ENCODE results near the gene ZBTB43.

DNA sequence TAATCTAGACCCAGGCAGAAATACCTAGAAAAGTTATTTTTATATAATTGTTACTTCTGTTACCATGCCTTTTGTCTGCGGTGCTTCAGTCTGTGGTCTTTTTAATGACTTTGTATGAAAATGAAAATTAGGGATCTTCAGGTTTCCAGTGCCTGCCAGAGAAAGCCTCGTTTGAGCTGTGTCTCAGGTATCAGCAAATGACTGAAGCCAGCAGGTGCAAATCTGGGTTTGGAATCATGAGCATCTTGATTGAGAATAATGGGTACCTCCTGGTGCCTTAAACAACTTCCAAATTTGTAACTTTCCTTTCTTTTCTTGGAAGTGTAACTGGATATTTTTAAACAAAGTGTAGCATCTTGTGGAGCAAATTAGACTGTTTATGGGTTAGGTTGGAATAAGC lies 59.9 kb downstream of the ZBTB43 start:
- TF ChIP-seq, protein P1, sequence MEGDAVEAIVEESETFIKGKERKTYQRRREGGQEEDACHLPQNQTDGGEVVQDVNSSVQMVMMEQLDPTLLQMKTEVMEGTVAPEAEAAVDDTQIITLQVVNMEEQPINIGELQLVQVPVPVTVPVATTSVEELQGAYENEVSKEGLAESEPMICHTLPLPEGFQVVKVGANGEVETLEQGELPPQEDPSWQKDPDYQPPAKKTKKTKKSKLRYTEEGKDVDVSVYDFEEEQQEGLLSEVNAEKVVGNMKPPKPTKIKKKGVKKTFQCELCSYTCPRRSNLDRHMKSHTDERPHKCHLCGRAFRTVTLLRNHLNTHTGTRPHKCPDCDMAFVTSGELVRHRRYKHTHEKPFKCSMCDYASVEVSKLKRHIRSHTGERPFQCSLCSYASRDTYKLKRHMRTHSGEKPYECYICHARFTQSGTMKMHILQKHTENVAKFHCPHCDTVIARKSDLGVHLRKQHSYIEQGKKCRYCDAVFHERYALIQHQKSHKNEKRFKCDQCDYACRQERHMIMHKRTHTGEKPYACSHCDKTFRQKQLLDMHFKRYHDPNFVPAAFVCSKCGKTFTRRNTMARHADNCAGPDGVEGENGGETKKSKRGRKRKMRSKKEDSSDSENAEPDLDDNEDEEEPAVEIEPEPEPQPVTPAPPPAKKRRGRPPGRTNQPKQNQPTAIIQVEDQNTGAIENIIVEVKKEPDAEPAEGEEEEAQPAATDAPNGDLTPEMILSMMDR (conservative IDR thresholded peaks at IDR 0.05; ENCODE audit: low read depth, low read length) = no peak
- TF ChIP-seq RFX5 (IDR thresholded peaks at IDR 0.05; ENCODE audit: low read depth, low read length) = no peak
- no peak for TF ChIP-seq POLR2A (IDR thresholded peaks at IDR 0.05; ENCODE audit: low read depth, low read length)
- no peak for TF ChIP-seq MXI1 (IDR thresholded peaks at IDR 0.05; ENCODE audit: borderline replicate concordance, low read depth, low read length)

Measured in IMR-90 (cell line).